ENCODE results near the gene CCDC85C.

The CCDC85C gene

GRCh38 chr14:99604766-99605298, 825 bp upstream of the CCDC85C start:
- DNase-seq = no peak

GRCh38 chr14:99604278-99604765, 315 bp upstream of the CCDC85C start:
- peak; percentile 92 for DNase-seq

- no peak for DNase-seq
Measured at GRCh38 chr14:99602788-99603415, 1.1 kb downstream of the CCDC85C start.

- DNase-seq = no peak
Measured at GRCh38 chr14:99602054-99602787, 1.8 kb downstream of the CCDC85C start.

- no peak for DNase-seq
Measured at GRCh38 chr14:99601361-99601831, 2.6 kb downstream of the CCDC85C start.

GRCh38 chr14:99600232-99600888, 3.6 kb downstream of the CCDC85C start:
- no peak for DNase-seq

- DNase-seq = no peak
Measured at GRCh38 chr14:99599393-99599792, 4.6 kb downstream of the CCDC85C start.

GRCh38 chr14:99598774-99599173, 5.2 kb downstream of the CCDC85C start:
- no peak for DNase-seq

GRCh38 chr14:99597911-99598600, 6.0 kb downstream of the CCDC85C start:
- no peak for DNase-seq

- no peak for DNase-seq
Measured at GRCh38 chr14:99596772-99597171, 7.2 kb downstream of the CCDC85C start.

GRCh38 chr14:99596071-99596627, 7.9 kb downstream of the CCDC85C start:
- no peak for DNase-seq

GRCh38 chr14:99595524-99595923, 8.5 kb downstream of the CCDC85C start:
- no peak for DNase-seq

GRCh38 chr14:99595034-99595433, 9.0 kb downstream of the CCDC85C start:
- DNase-seq = peak; percentile 36

- DNase-seq = no peak
Measured at GRCh38 chr14:99593971-99594841, 9.8 kb downstream of the CCDC85C start.

- DNase-seq = no peak
Measured at GRCh38 chr14:99592933-99593753, 10.9 kb downstream of the CCDC85C start.

GRCh38 chr14:99592394-99592793, 11.6 kb downstream of the CCDC85C start:
- no peak for DNase-seq

GRCh38 chr14:99590746-99591555, 13.1 kb downstream of the CCDC85C start:
- DNase-seq = no peak

GRCh38 chr14:99589651-99590530, 14.1 kb downstream of the CCDC85C start:
- DNase-seq = no peak

GRCh38 chr14:99589031-99589441, 15.0 kb downstream of the CCDC85C start:
- no peak for DNase-seq

All from stimulated activated CD4-positive, alpha-beta T cell treated with anti-CD3 and anti-CD28 coated beads, Interleukin-1b, Interleukin-23, amount 100 ng/mL, for 48 hours (primary cell).